ENCODE measurements around the gene CCDC127. TPM values are rescaled to one million over a fixed set of nuclear protein-coding genes. Genes with fewer than 3 reads are reported as not detected.

CCDC127 gene
- total RNA-seq, 1 donor, result 4.3 TPM

GRCh38 chr5:172841-173251 is 45.1 kb downstream of the CCDC127 start:
- Histone ChIP-seq H3K4me3 (ENCODE audit: insufficient read depth, low read length) (no peak overlapping the region), H3K4me1 (ENCODE audit: insufficient read depth, low read length) (peaks cover 21% of the 10 kb centered on the region), H3K27ac (ENCODE audit: low read depth, low read length) (no peak overlapping the region), H3K36me3 (ENCODE audit: insufficient read depth, low read length) (no peaks in the 10 kb centered on the region), H2AFZ (ENCODE audit: low read length) (no peak overlapping the region), H3K79me2 (ENCODE audit: insufficient read depth, low read length) (no peaks in the 10 kb centered on the region), H3K27me3 (ENCODE audit: insufficient read depth, low read length) (peaks cover 10% of the 10 kb centered on the region), H3K9me3 (ENCODE audit: low read depth, low read length) (no peaks in the 10 kb centered on the region), H4K20me1 (ENCODE audit: insufficient read depth, low read length) (no peaks in the 10 kb centered on the region), H3K4me2 (ENCODE audit: insufficient read depth, low read length) (no peak overlapping the region)
- peak; percentile 56 for DNase-seq (ENCODE audit: insufficient read length, low spot score, missing footprints)
- no peak for TF ChIP-seq CTCF (IDR thresholded peaks at IDR 0.05; ENCODE audit: extremely low read depth, low read depth, low read length)

GRCh38 chr5:172421-172820 is 45.5 kb downstream of the CCDC127 start:
- Histone ChIP-seq H3K36me3 (ENCODE audit: insufficient read depth, low read length) (no peaks in the 10 kb centered on the region), H3K4me3 (ENCODE audit: insufficient read depth, low read length) (no peak overlapping the region), H3K4me2 (ENCODE audit: insufficient read depth, low read length) (no peak overlapping the region), H3K27ac (ENCODE audit: low read depth, low read length) (no peak overlapping the region), H4K20me1 (ENCODE audit: insufficient read depth, low read length) (no peaks in the 10 kb centered on the region), H3K4me1 (ENCODE audit: insufficient read depth, low read length) (peaks cover 22% of the 10 kb centered on the region), H3K9me3 (ENCODE audit: low read depth, low read length) (no peaks in the 10 kb centered on the region), H2AFZ (ENCODE audit: low read length) (no peak overlapping the region), H3K27me3 (ENCODE audit: insufficient read depth, low read length) (peaks cover 6% of the 10 kb centered on the region), H3K79me2 (ENCODE audit: insufficient read depth, low read length) (no peaks in the 10 kb centered on the region)
- TF ChIP-seq CTCF (IDR thresholded peaks at IDR 0.05; ENCODE audit: extremely low read depth, low read depth, low read length), result no peak
- DNase-seq (ENCODE audit: insufficient read length, low spot score, missing footprints), result no peak

- H3K9me3 ChIP-seq (ENCODE audit: low read depth, low read length), result no peaks in the 10 kb centered on the region
- no peaks in the 10 kb centered on the region for H3K36me3 ChIP-seq (ENCODE audit: insufficient read depth, low read length)
- H3K27ac ChIP-seq (ENCODE audit: low read depth, low read length), result no peak overlapping the region
- no peaks in the 10 kb centered on the region for H4K20me1 ChIP-seq (ENCODE audit: insufficient read depth, low read length)
- no peaks in the 10 kb centered on the region for H3K79me2 ChIP-seq (ENCODE audit: insufficient read depth, low read length)
- peaks cover 5% of the 10 kb centered on the region for H3K27me3 ChIP-seq (ENCODE audit: insufficient read depth, low read length)
- peaks cover 22% of the 10 kb centered on the region for H3K4me1 ChIP-seq (ENCODE audit: insufficient read depth, low read length)
- H3K4me2 ChIP-seq (ENCODE audit: insufficient read depth, low read length), result no peak overlapping the region
- DNase-seq (ENCODE audit: insufficient read length, low spot score, missing footprints), result peak; percentile 62
- no peak overlapping the region for H3K4me3 ChIP-seq (ENCODE audit: insufficient read depth, low read length)
- no peak for TF ChIP-seq CTCF (IDR thresholded peaks at IDR 0.05; ENCODE audit: extremely low read depth, low read depth, low read length)
- H2AFZ ChIP-seq (ENCODE audit: low read length), result no peak overlapping the region
Observed at GRCh38 chr5:171801-172331, 46.1 kb downstream of the CCDC127 start.

- Histone ChIP-seq H3K9me3 (ENCODE audit: low read depth, low read length) (no peaks in the 10 kb centered on the region), H3K79me2 (ENCODE audit: insufficient read depth, low read length) (no peaks in the 10 kb centered on the region), H3K27me3 (ENCODE audit: insufficient read depth, low read length) (peaks cover 2% of the 10 kb centered on the region), H3K36me3 (ENCODE audit: insufficient read depth, low read length) (no peaks in the 10 kb centered on the region), H2AFZ (ENCODE audit: low read length) (no peak overlapping the region), H4K20me1 (ENCODE audit: insufficient read depth, low read length) (no peaks in the 10 kb centered on the region), H3K27ac (ENCODE audit: low read depth, low read length) (no peak overlapping the region), H3K4me3 (ENCODE audit: insufficient read depth, low read length) (no peak overlapping the region), H3K4me1 (ENCODE audit: insufficient read depth, low read length) (peaks cover 22% of the 10 kb centered on the region), H3K4me2 (ENCODE audit: insufficient read depth, low read length) (no peak overlapping the region)
- peak; percentile 75 for DNase-seq (ENCODE audit: insufficient read length, low spot score, missing footprints)
- no peak for TF ChIP-seq CTCF (IDR thresholded peaks at IDR 0.05; ENCODE audit: extremely low read depth, low read depth, low read length)
Observed at GRCh38 chr5:170971-171800, 46.8 kb downstream of the CCDC127 start.

Data from osteoblast (primary cell).